ENCODE data around the gene PSMB10.
A peak's percentile ranks its signal among the peaks of the same experiment; 100 is the strongest.

Gene PSMB10

GRCh38 chr16:67885545-67885944 is 51.1 kb downstream of the PSMB10 start:
- no peak for TF ChIP-seq JUND (IDR thresholded peaks at IDR 0.05; ENCODE audit: low read depth)
- in situ Hi-C loops (cut with HindIII; ENCODE audit: low pct_unique_long_range_greater_than_20kb, low sequenced_read_pairs): no loop called here
- no peak for DNase-seq (ENCODE audit: low read depth in 1 of 2, low spot score in 1 of 2)

- peak in 1 of 2 experiments; percentile 77 for DNase-seq (ENCODE audit: low read depth in 1 of 2, low spot score in 1 of 2)
- in situ Hi-C loops (cut with HindIII; ENCODE audit: low pct_unique_long_range_greater_than_20kb, low sequenced_read_pairs): no loop called here
- TF ChIP-seq JUND (IDR thresholded peaks at IDR 0.05; ENCODE audit: low read depth): no peak
These were observed 52.0 kb downstream of the PSMB10 start, which contains the start of gene NRN1L for GRCh38 chr16:67884684-67885083. NRN1L (plus strand) TSS chr16:67884885; CDS start chr16:67884904, 19 bp downstream.

Data from T47D (cell line).